ENCODE results near the gene PFKFB4.

DNA sequence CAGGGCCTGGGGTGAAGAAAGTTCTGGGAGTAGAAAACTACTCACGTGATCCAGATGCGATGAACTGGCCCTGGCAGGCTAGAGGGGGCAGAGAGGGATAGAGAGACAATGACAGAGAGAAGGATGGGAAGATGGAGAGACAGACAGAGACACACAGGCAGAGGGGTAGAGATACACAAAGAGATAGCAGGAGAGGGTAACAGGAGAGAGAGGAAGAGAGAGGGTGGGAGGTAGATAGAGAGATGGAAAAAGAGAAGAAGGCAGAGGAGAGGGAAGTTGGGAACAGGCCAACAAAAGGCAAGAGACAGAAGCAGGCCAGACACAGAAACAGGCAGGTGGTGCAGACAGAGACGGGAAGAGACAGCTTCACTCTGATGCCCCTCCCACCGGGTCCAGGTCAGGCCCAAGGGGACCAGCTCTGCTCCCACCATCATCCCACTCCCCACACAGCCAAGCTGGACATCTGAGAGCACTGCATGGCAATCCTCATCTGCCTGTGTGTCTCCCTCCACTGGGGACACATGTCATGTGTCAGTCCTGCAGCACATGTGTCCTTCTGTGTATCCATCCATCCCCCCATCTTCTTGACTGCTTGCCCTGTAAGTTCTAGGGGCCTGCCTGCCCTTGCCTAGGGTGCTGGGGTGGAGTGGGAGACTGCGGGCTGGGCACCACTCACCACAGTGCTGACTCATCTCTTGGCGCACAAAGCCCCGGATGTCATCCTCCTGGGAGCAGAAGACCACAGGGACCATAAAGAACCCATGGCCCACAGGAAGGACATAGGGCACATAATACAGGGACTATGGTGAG, 9.2 kb upstream of the PFKFB4 start:
- TF ChIP-seq POLR2A (IDR thresholded peaks at IDR 0.05), result no peak
- no peak for TF ChIP-seq CTCF (IDR thresholded peaks at IDR 0.05)
- TF ChIP-seq POLR2AphosphoS5 (IDR thresholded peaks at IDR 0.05), result no peak
